Endothelial cell of umbilical vein (primary cell): ENCODE results near the gene DUSP16. TPM values are rescaled to one million over a fixed set of nuclear protein-coding genes. Genes with fewer than 3 reads are reported as not detected.

Experiments
- BruUV-seq: library from RNA; stranded (reverse); fragments of 400-500 nt; replicated peaks from 2 replicates; lab custom pipeline; 2021; lab: Mats Ljungman, UMichigan
- CTCF ChIA-PET: fragments of 300-600, 350-600 bp; sonication (Branson Sonifier 250); formaldehyde crosslinking; loops from one replicate; lab custom pipeline; 2021; ENCODE audit warnings: antibody characterized with exemption, inconsistent platforms; lab: Charles Lee
- POLR2A ChIA-PET: fragments of 300-600, 350-600 bp; sonication (Branson Sonifier 250); formaldehyde crosslinking; loops from one replicate; lab custom pipeline; 2021; ENCODE audit warnings: antibody characterized with exemption, inconsistent platforms; lab: Charles Lee
- DNase-seq: peaks from one replicate; pipeline ENCODE4 v3.0.0-alpha.2; 2011; ENCODE audit warnings: low read depth, low spot score
- FAIRE-seq: peaks from 2 replicates; lab custom pipeline; 2011; peaks lifted over from hg19 to GRCh38; lab: Jason Lieb, UNC
- H2AFZ ChIP-seq: 2 replicates; pipeline ENCODE4 v1.6.0; 2012; ENCODE audit warnings: low read depth, low read length, control low read depth, inconsistent platforms
- H3K27ac ChIP-seq: 2 replicates; pipeline ENCODE4 v1.5.1; 2011; ENCODE audit warnings: low read depth, mild to moderate bottlenecking, control low read depth, low read length, moderate library complexity; ENCODE audit not compliant: insufficient read depth
- H3K27me3 ChIP-seq, 2 experiments: 2 replicates each; pipeline versions ENCODE4 v1.6.0 to v1.6.1; 2011; ENCODE audit warnings: low read length in 2 of 2, mixed read lengths in 1 of 2; ENCODE audit not compliant: control insufficient read depth in 2 of 2, insufficient read depth in 2 of 2
- H3K36me3 ChIP-seq, 2 experiments: 2 replicates in 1 of 2; 3 replicates in 1 of 2; pipeline ENCODE4 v1.5.1; 2011; ENCODE audit warnings: low read length in 2 of 2, mild to moderate bottlenecking in 1 of 2, moderate library complexity in 1 of 2; ENCODE audit not compliant: control insufficient read depth in 2 of 2, insufficient read depth in 2 of 2; ENCODE audit errors: extremely low read depth in 1 of 2
- H3K4me1 ChIP-seq: 3 replicates; pipeline ENCODE4 v1.5.1; 2011; ENCODE audit warnings: mild to moderate bottlenecking, low read length; ENCODE audit not compliant: control insufficient read depth, insufficient read depth; ENCODE audit errors: extremely low read depth
- H3K4me2 ChIP-seq: 2 replicates; pipeline ENCODE4 v1.6.1; 2011; ENCODE audit warnings: low read length, control low read depth, mixed read lengths; ENCODE audit not compliant: insufficient read depth
- H3K4me3 ChIP-seq, 3 experiments: fragments of 200-600 bp in 1 of 3; sonication (generic), shearing (Covaris generic) in 1 of 3; replicated peaks in 1 of 3; 2 replicates each; pipeline ENCODE4 v1.5.1; 2011 to 2016; ENCODE audit warnings: control low read depth in 3 of 3, low read length in 3 of 3, mild to moderate bottlenecking in 2 of 3, inconsistent platforms in 1 of 3, low read depth in 1 of 3, moderate library complexity in 1 of 3; ENCODE audit not compliant: insufficient read depth in 1 of 3
- H3K79me2 ChIP-seq: 2 replicates; pipeline ENCODE4 v1.6.0; 2012; ENCODE audit warnings: low read length, inconsistent platforms; ENCODE audit not compliant: control insufficient read depth, insufficient read depth
- H3K9ac ChIP-seq: replicated peaks from 2 replicates; pipeline ENCODE3; 2011; ENCODE audit warnings: low read length, control low read depth; ENCODE audit not compliant: insufficient read depth; ENCODE audit errors: extremely low read depth
- H3K9me1 ChIP-seq: replicated peaks from 3 replicates; pipeline ENCODE4 v1.6.0; 2011; ENCODE audit warnings: mild to moderate bottlenecking, low read length; ENCODE audit not compliant: control insufficient read depth, insufficient read depth; ENCODE audit errors: extremely low read depth
- H3K9me3 ChIP-seq: replicated peaks from 2 replicates; pipeline ENCODE4 v1.5.1; 2012; ENCODE audit warnings: low read length, inconsistent platforms; ENCODE audit not compliant: control insufficient read depth, insufficient read depth
- H4K20me1 ChIP-seq: replicated peaks from 2 replicates; pipeline ENCODE3; 2011; ENCODE audit warnings: mild to moderate bottlenecking, low read length; ENCODE audit not compliant: control insufficient read depth, insufficient read depth; ENCODE audit errors: extremely low read depth
- EZH2 ChIP-seq: IDR thresholded peaks from 2 replicates; pipeline ENCODE4 v1.6.1; 2012; ENCODE audit warnings: borderline replicate concordance, low read depth, mild to moderate bottlenecking, moderate library complexity, low read length, inconsistent platforms; ENCODE audit not compliant: severe bottlenecking
- FOS ChIP-seq: IDR thresholded peaks from 2 replicates; pipeline ENCODE4 v1.6.1; 2011; ENCODE audit warnings: mild to moderate bottlenecking, low read length, moderate library complexity, borderline replicate concordance; ENCODE audit not compliant: insufficient read depth
- GATA2 ChIP-seq: IDR thresholded peaks from 2 replicates; pipeline ENCODE4 v1.7.0; 2011; ENCODE audit warnings: low read depth, mild to moderate bottlenecking, moderate library complexity, mixed read lengths, low read length; ENCODE audit not compliant: insufficient read length, insufficient read depth
- JUN ChIP-seq: IDR thresholded peaks from 2 replicates; pipeline ENCODE4 v1.6.1; 2011; ENCODE audit warnings: borderline replicate concordance, low read depth; ENCODE audit not compliant: insufficient read length, insufficient read depth
- MAX ChIP-seq: IDR thresholded peaks from 2 replicates; pipeline ENCODE4 v1.6.1; 2011; ENCODE audit not compliant: insufficient read depth, insufficient read length
- MYC ChIP-seq: IDR thresholded peaks from one replicate; pipeline ENCODE4 v1.6.1; 2011; ENCODE audit warnings: mild to moderate bottlenecking, low read depth, low read length
- POLR2A ChIP-seq: IDR thresholded peaks from 2 replicates; pipeline ENCODE4 v1.6.1; 2012; ENCODE audit warnings: low read depth, mild to moderate bottlenecking, control low read depth, low read length
- POLR2AphosphoS5 ChIP-seq: IDR thresholded peaks from 2 replicates; pipeline ENCODE4 v1.6.1; 2012; ENCODE audit warnings: low read depth, mild to moderate bottlenecking, control low read depth, low read length, moderate library complexity; ENCODE audit not compliant: insufficient read depth
- dilution Hi-C: fragments of 300-500 bp; cut with MboI; formaldehyde crosslinking; loops from one replicate; pipeline ENCODE4 v1.15.0; 2019; ENCODE audit warnings: low sequenced_read_pairs; ENCODE audit not compliant: extremely low pct_ligation_motif_present
- intact Hi-C: fragments of 100-400 bp; cut with micrococcal nuclease; formaldehyde crosslinking; loops from one replicate; pipeline ENCODE4 v1.10.0; 2022
- polyA plus RNA-seq, 4 experiments: library from polyadenylated mRNA; depleted of rRNA in 3 of 4; stranded (reverse) in 3 of 4; unstranded in 1 of 4; fragments of >200 nt; gene quantifications; 2 replicates each; pipeline versions ENCODE4 v1.2.1 to v1.2.3, GENCODE V29; 2011 to 2012; ENCODE audit warnings: missing spikeins in 1 of 4
- total RNA-seq: library from RNA; stranded (reverse); gene quantifications from 2 replicates; pipeline ENCODE4 v1.2.3, GENCODE V29; 2021
- TF ChIP-seq, protein P1 (sequence below), 2 donors: IDR thresholded peaks; 1 replicate in 1 of 2; 2 replicates in 1 of 2; pipeline ENCODE4 v1.5.1; 2011; ENCODE audit warnings: low read length in 2 of 2, mild to moderate bottlenecking in 2 of 2, moderate library complexity in 2 of 2, control low read depth in 1 of 2, inconsistent platforms in 1 of 2, low read depth in 1 of 2; ENCODE audit not compliant: insufficient read depth in 1 of 2; ENCODE audit errors: extremely low read depth in 1 of 2

Gene DUSP16
- total and polyA plus RNA-seq, 2 donors (not counting 3 experiments of a cell fraction or from before 2014, with no cell fraction given) = 7.4 to 19.5 TPM

DNA sequence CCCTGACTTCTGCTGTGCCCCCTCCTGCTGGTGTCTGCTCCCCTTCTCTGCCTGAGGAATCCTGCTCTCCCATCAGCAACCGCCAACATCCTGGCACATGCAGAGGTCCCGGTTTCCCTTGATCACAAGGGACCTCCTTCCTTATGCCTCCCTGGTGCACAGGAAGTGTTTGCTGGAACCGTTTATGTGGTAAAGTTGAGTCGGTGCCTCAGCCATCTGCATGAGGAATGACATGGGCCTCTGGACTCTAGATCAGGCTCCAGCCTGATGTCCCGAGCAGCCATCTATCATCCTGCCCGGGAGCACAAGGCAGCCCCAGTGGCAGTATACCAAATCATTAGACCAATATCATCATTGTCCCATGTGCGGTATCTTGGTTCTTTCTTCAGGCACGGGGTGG, 115.4 kb downstream of the DUSP16 start:
- no peaks in the 10 kb centered on the region for H3K9me3 ChIP-seq
- no TSS peak for BruUV-seq
- no peak overlapping the region for H2AFZ ChIP-seq
- dilution Hi-C loops (no loop called here), intact Hi-C loops (no loop called here)
- ChIA-PET CTCF (interaction anchor here (0.6 to 1.1 kb wide), 2 partner anchors 9 to 10 kb away, joined by 3 to 4 read pairs; no protein-coding TSS in a partner anchor), POLR2A (no interaction called here)
- H3K9ac ChIP-seq = no peak overlapping the region
- no peak overlapping the region for H3K4me3 ChIP-seq
- no peaks in the 10 kb centered on the region for H4K20me1 ChIP-seq
- H3K4me2 ChIP-seq = no peak overlapping the region
- DNase-seq = no peak
- H3K79me2 ChIP-seq = no peaks in the 10 kb centered on the region
- H3K36me3 ChIP-seq = no peaks in the 10 kb centered on the region
- TF ChIP-seq POLR2A (no peak), POLR2AphosphoS5 (no peak), MYC (no peak), FOS (no peak), EZH2 (no peak), JUN (no peak), GATA2 (no peak), MAX (no peak)
- TF ChIP-seq, protein P1, sequence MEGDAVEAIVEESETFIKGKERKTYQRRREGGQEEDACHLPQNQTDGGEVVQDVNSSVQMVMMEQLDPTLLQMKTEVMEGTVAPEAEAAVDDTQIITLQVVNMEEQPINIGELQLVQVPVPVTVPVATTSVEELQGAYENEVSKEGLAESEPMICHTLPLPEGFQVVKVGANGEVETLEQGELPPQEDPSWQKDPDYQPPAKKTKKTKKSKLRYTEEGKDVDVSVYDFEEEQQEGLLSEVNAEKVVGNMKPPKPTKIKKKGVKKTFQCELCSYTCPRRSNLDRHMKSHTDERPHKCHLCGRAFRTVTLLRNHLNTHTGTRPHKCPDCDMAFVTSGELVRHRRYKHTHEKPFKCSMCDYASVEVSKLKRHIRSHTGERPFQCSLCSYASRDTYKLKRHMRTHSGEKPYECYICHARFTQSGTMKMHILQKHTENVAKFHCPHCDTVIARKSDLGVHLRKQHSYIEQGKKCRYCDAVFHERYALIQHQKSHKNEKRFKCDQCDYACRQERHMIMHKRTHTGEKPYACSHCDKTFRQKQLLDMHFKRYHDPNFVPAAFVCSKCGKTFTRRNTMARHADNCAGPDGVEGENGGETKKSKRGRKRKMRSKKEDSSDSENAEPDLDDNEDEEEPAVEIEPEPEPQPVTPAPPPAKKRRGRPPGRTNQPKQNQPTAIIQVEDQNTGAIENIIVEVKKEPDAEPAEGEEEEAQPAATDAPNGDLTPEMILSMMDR (IDR thresholded peaks at IDR 0.05; ENCODE audit: extremely low read depth in 1 of 2, insufficient read depth in 1 of 2, low read depth in 1 of 2, low read length in 2 of 2) = no peak
- FAIRE-seq = no peak
- no peaks in the 10 kb centered on the region for H3K27me3 ChIP-seq
- no peak overlapping the region for H3K27ac ChIP-seq
- H3K4me1 ChIP-seq = peaks cover 23% of the 10 kb centered on the region
- H3K9me1 ChIP-seq = no peaks in the 10 kb centered on the region
